Memory B cell (primary cell): Measurements from ENCODE around the gene MS4A18.
"Not testable (repeated sequence)": the region's sequence is repeated elsewhere in the genome, so short reads cannot be mapped to it uniquely, and the experiment has no call there.

ENCODE experiments used
- ATAC-seq: fragments of 150-1000 bp; cut with Tn5 transposase; 2 replicates; pipeline ENCODE4 v1.10.0; 2021; ENCODE audit warnings: low read depth, mild to moderate bottlenecking, moderate library complexity
- DNase-seq, 2 donors: peaks; one replicate each; pipeline ENCODE4 v3.0.0; 2022; ENCODE audit warnings: low spot score in 2 of 2
- H3K27ac Mint-ChIP-seq: one replicate; pipeline ENCODE4 v1.8.0; 2022; ENCODE audit warnings: mild to moderate bottlenecking, moderate library complexity, mixed read lengths
- H3K27me3 Mint-ChIP-seq: one replicate; pipeline ENCODE4 v1.8.0; 2022; ENCODE audit warnings: mixed read lengths
- H3K36me3 Mint-ChIP-seq: one replicate; pipeline ENCODE4 v1.8.0; 2022; ENCODE audit warnings: mild to moderate bottlenecking, mixed read lengths
- H3K4me1 Mint-ChIP-seq: one replicate; pipeline ENCODE4 v1.8.0; 2022; ENCODE audit warnings: mixed read lengths
- H3K4me3 Mint-ChIP-seq: one replicate; pipeline ENCODE4 v1.8.0; 2022; ENCODE audit warnings: mild to moderate bottlenecking, moderate library complexity, mixed read lengths
- H3K9me3 Mint-ChIP-seq: one replicate; pipeline ENCODE4 v1.8.0; 2022; ENCODE audit warnings: mixed read lengths

MS4A18 gene

DNA sequence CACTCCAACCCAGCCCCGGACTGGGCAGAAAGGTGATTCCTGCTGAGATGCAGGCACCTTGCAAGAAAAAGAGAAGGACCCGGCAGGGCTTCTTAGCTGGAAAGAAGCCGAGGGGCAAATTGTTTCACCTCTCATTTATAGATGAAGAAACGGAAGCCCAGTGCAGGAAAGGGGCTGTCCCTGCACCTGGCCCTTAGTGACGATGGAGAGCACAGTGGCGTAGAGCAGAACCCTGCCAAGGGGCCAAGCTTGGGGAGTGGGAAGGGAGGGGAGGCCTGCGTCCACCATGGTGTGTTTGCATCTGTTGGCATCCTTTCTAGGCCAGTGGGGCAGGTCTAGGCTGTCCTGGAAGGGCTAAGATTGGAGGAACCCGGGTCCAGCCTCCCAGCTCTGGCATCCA, 24.3 kb downstream of the MS4A18 start:
- H3K27ac Mint-ChIP-seq, result no peak overlapping the region
- no peak for ATAC-seq
- no peak overlapping the region for H3K4me3 Mint-ChIP-seq
- DNase-seq, result no peak
- H3K27me3 Mint-ChIP-seq, result peaks cover 12% of the 10 kb centered on the region
- no peaks in the 10 kb centered on the region for H3K4me1 Mint-ChIP-seq
- H3K36me3 Mint-ChIP-seq, result peaks cover 2% of the 10 kb centered on the region
- H3K9me3 Mint-ChIP-seq, result no peaks in the 10 kb centered on the region

DNA sequence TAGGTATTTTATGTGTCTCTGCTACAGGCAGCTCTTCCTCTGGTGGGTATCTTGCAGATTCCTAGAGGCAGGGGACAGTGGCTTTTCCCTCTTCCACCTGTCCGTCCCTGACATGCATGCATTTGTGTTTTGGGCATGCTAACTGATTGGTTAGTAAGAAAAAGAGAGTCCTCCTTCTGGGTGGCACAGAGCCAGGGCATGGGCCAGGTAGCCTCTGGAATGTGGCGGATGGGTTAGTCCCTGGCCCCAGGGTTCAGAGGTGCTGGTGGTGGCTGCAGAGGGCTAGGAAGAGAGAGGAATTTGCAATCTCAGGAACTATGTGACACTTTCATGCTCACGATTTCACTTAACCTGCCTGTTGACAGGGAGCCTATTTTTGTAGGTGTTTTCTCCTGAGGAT, 26.4 kb downstream of the MS4A18 start:
- no peak for DNase-seq
- no peak for ATAC-seq
- no peaks in the 10 kb centered on the region for H3K4me1 Mint-ChIP-seq
- H3K27ac Mint-ChIP-seq, result no peak overlapping the region
- peaks cover 10% of the 10 kb centered on the region for H3K27me3 Mint-ChIP-seq
- no peaks in the 10 kb centered on the region for H3K36me3 Mint-ChIP-seq
- no peak overlapping the region for H3K4me3 Mint-ChIP-seq
- no peaks in the 10 kb centered on the region for H3K9me3 Mint-ChIP-seq

DNA sequence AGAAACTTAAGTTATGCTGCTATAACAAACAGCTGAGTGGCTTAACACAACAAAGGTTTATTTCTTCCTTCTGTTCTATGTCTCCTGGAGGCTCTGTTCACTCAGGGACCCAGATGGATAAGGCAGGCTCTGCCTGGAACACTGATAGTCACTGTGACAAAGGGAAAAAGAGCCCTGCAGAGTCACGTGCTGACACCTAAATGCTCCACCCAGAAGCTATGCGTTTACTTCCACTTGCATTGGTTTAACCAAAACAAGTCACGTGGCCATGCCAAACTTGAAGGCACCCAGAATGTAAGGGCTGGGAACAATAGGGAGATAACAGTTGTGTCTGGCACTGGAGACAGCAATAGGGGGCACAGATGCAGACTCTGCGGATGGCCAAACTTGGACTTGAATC, 28.8 kb downstream of the MS4A18 start:
- Mint-ChIP-seq H3K4me1 (peaks cover 3% of the 10 kb centered on the region), H3K27ac (no peak overlapping the region), H3K27me3 (peaks cover 7% of the 10 kb centered on the region), H3K9me3 (no peaks in the 10 kb centered on the region), H3K36me3 (no peaks in the 10 kb centered on the region), H3K4me3 (no peak overlapping the region)
- no peak for DNase-seq
- no peak for ATAC-seq

DNA sequence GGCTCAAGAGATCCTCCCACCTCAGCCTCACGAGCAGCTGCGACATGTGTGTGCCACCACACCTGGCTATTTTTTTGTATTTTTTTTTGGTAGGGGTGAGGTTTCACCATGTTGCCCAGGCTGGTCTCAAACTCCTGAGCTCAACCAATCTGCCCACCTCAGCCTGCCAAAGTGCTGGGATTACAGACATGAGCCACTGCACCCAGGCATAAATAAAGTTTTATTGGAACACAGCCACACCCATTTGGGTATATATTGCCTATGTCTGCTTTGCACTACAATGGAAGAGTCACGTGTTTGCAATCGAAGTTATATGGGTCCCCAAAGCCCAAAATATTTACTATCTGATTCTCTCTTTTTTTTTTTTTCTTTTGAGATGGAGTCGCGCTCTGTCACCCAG, 30.4 kb downstream of the MS4A18 start:
- no peak overlapping the region for H3K4me3 Mint-ChIP-seq
- H3K9me3 Mint-ChIP-seq, result no peaks in the 10 kb centered on the region
- H3K27ac Mint-ChIP-seq, result no peak overlapping the region
- H3K4me1 Mint-ChIP-seq, result peaks cover 12% of the 10 kb centered on the region
- no peak for DNase-seq
- peaks cover 8% of the 10 kb centered on the region for H3K27me3 Mint-ChIP-seq
- no peaks in the 10 kb centered on the region for H3K36me3 Mint-ChIP-seq
- ATAC-seq, result no peak

DNA sequence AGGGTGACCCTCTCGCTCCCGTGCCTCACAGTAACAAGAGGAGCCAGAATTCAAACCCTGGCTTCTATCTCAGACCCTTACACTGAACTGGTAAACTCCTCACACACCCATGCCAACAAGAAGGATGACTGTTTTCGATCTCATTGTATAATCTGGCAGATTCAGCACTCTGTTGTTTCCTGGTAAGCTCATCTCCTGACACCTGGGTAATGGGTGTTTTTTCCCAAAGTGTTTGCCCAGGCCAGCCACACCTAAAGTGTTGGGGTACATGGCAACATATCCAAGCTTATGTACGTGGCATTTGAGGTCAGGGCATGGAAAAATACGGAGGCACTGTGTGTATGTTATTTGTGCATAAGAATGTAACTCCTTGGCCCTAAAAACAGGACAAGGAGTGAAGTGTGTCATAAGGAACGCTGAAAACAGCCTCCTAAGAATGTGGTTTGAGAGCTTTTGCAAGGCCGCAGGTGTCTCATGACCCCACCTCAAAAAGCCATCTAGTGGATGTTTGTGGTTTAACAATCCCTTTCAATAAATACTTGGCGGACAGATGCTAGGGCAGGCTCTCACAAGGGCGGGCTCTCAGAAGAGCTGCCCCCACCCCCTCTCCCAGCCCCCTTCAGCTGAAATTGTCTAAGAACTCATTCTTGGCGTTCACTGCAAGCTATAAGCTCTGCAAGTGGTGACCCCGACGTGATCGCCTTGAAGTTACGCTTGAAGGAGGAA, 31.9 kb downstream of the MS4A18 start, which contains the start of gene MS4A15:
Gene MS4A15, plus strand, starts transcription at position 561 of the 726 bp plus-strand sequence. CDS start 6,867 bp downstream, outside the sequence.
- no peaks in the 10 kb centered on the region for H3K36me3 Mint-ChIP-seq
- no peak for DNase-seq
- no peak within 1 kb of the TSS for H3K27ac Mint-ChIP-seq
- H3K4me1 Mint-ChIP-seq, result peaks cover 17% of the 10 kb centered on the region
- peaks cover 10% of the 10 kb centered on the region for H3K27me3 Mint-ChIP-seq
- H3K4me3 Mint-ChIP-seq, result no peak within 1 kb of the TSS
- no peaks in the 10 kb centered on the region for H3K9me3 Mint-ChIP-seq
- ATAC-seq, result peak; percentile 60

DNA sequence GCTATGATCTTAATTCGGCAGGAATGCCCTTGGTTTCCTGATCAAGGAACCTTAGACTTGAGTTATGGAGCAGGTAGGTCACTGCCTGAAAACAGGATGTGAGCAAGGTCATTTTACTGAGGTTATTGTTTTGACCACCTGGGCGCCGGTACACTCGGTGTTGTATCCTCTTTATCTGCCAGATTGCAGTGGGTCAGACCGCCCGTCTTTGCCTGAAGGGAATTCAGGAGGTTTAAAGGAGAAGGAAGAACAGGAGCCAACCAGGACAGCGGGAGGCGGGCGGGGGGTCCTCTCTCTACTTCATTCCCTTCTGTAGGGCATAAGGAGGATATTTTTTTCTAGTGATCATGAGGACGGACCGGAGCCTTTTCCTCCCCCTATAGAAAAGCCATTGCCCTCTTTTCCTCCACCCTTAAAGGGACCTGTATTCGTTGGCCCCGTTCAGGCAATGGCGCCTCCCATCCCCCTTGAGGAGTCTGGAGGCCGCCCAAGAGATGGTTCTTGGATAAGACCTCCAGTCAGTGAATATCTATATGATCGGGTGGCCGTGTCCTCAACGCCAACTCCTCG, 32.8 kb downstream of the MS4A18 start:
- Mint-ChIP-seq H3K27ac (no peak overlapping the region), H3K27me3 (peaks cover 10% of the 10 kb centered on the region), H3K4me1 (peaks cover 20% of the 10 kb centered on the region), H3K36me3 (no peaks in the 10 kb centered on the region), H3K9me3 (no peaks in the 10 kb centered on the region), H3K4me3 (no peak overlapping the region)
- ATAC-seq (no peak), DNase-seq (no peak)

DNA sequence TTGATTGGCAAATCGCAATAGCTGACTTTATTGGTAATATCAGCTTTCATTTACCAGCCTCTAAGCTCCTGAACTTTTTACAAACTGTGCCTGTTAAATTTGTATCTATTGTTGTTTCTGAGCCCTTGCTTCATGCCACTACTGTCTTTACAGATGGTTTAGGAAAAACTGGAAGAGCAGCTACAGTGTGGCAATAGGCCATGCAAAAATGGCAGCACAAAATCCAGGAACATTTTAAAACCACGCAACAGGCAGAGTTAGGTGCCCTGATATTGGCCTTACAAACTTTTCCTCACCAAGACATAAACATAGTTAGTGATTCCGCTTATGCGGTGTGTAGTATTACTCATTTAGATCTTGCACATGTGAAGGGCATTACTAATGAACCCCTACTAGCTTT, 34.2 kb downstream of the MS4A18 start:
- DNase-seq, H3K36me3 Mint-ChIP-seq, ATAC-seq, H3K27ac Mint-ChIP-seq, H3K4me3 Mint-ChIP-seq, H3K27me3 Mint-ChIP-seq, H3K9me3 Mint-ChIP-seq: not testable (repeated sequence)
- H3K4me1 Mint-ChIP-seq, result peaks cover 30% of the 10 kb centered on the region

DNA sequence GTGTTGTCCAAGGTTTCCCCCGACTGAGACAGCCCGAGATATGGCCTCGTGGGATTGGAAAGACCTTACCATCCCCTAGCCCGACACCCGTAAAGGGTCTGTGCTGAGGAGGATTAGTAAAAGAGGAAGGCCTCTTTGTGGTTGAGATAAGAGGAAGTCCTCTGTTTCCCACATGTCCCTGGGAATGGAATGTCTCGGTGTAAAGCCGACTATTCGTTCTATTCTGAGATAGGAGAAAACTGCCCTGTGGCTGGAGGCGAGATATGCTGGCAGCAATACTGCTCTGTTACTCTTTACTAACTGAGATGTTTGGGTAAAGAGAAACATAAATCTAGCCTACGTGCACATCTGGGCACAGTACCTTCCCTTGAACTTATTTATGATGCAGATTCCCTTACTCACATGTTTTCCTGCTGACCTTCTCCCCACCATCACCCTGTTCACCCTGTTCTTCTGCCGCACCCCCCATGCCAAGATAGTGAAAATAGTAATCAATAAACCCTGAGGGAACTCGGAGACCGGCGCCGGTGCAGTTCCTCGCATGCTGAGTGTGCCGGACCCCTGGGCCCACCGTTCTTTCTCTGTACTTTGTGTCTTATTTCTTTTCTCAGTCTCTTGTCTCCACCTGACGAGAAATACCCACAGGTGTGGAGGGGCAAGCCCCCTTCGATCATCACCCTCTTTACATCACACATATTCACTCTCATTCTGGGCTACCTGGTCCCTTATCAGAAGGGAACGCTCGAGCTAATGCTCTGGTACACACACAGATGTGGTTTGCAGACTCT, 35.1 kb downstream of the MS4A18 start:
- H3K27ac Mint-ChIP-seq, H3K9me3 Mint-ChIP-seq, H3K4me3 Mint-ChIP-seq, H3K36me3 Mint-ChIP-seq, DNase-seq, ATAC-seq: not testable (repeated sequence)
- Mint-ChIP-seq H3K27me3 (peaks cover 18% of the 10 kb centered on the region), H3K4me1 (peaks cover 32% of the 10 kb centered on the region)

DNA sequence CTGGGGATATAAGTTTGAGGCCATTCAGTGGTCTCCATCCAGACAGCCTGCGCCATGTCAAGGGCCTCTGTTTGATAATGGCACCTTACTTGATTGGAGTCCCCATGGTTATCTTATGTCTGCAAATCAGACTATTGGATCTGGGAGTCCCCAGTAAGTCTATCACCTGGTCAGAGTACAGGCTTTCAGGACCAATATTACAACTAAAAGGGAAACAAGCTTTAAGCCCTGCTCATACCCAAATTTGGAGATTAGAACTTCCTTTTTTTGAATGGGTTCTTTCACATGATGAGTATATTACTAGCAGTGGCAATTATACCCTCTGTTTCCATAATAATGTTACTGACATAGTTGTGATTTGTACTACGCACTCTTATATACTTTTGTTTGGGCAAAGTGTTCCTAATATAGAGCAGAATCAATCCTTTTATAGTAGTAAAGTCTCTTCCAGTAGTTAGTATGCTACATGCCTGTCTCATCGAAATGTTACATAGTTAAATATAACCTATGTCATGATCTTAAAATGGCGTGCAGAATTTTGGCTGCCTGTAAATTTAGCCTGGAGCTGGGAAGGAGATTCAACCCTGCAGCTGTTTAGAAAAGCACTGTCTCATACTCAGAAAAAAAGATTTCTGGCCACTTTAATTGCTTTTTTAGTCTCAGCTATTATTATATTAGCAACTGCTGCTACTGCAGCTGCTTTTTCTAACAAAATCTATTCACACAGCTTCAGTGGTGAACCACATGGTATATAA, 37.1 kb downstream of the MS4A18 start:
- H3K4me1 Mint-ChIP-seq, result peaks cover 29% of the 10 kb centered on the region
- no peak overlapping the region for H3K27ac Mint-ChIP-seq
- ATAC-seq (peak; percentile 24), DNase-seq (no peak)
- no peaks in the 10 kb centered on the region for H3K9me3 Mint-ChIP-seq
- H3K36me3 Mint-ChIP-seq, result no peaks in the 10 kb centered on the region
- H3K27me3 Mint-ChIP-seq, result peaks cover 23% of the 10 kb centered on the region
- no peak overlapping the region for H3K4me3 Mint-ChIP-seq

DNA sequence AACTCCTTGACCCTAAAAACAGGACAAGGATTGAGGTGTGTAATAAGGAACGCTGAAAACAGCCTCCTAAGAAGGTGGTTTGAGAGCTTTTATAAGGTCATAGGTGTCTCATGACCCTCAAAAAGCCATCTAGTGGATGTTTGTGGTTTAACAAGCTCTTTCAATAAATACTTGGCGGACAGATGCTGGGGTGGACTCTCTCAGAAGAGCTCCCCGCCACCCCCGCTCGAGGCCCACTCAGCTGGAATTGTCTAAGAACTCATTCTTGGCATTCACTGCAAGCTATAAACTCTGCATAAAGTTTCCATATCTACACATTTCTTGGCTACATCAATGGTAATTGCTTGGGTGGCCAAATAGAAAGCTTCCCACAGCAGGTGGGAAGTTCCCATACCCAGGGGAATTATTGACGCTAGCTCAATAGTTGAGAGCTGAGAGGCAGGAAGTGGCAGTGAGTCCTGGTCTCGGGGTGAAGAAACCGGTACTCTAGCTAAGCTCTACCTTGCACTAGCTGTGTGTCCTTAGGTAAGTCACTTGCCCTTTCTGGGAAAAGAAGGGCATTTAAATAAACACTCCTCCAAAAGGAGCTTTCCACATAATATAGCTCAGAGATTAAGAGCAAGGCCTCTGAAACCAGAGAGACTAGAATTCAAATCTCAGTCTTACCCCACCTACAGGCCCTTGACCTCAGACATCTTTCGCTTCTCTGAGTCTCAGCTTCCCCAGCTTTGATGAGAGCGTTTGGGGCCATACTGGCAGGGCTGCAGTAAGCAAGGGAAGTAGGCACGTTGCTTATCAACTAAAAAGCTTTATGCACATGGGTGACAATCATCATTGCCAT, 38.6 kb downstream of the MS4A18 start:
- peak in 1 of 2 donors; percentile 60 for DNase-seq
- no peaks in the 10 kb centered on the region for H3K9me3 Mint-ChIP-seq

DNA sequence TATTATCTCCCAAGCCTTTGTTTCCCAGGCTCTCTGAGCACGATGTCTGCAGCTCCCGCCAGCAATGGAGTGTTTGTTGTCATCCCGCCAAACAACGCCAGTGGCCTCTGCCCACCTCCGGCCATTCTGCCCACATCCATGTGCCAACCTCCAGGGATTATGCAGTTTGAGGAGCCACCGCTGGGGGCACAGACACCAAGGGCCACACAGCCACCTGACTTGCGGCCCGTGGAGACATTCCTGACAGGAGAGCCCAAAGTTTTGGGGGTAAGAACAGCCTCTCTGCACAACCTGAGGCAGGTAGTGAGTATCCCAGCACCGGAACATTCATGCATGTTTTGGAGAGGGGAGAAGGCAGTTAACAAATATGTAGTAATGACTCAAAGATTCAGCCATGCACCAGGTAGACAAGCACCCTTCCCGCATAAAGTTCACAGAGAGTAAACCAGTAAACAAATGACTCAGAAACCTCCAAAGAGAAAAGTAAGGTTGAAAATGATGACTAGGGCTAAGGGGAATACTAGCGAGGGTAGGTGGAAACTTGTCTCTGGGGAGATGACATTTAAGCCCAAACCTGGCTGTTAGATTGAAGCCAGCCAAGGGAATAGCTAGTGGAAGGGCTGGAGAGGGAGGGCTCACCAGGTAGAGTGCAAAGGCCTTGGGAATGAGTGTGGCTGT, 39.3 kb downstream of the MS4A18 start:
- no peak for ATAC-seq
- Mint-ChIP-seq H3K4me3 (no peak overlapping the region), H3K36me3 (no peaks in the 10 kb centered on the region), H3K27ac (peak overlapping the region; percentile 3), H3K27me3 (peaks cover 31% of the 10 kb centered on the region), H3K9me3 (no peaks in the 10 kb centered on the region), H3K4me1 (peaks cover 32% of the 10 kb centered on the region)
- no peak for DNase-seq

More for the DNA sequence above, 38.6 kb downstream of the MS4A18 start:
- H3K4me1 Mint-ChIP-seq, result peaks cover 32% of the 10 kb centered on the region
- peak; percentile 89 for ATAC-seq
- no peaks in the 10 kb centered on the region for H3K36me3 Mint-ChIP-seq
- H3K4me3 Mint-ChIP-seq, result peak overlapping the region; percentile 29
- H3K27ac Mint-ChIP-seq, result peak overlapping the region; percentile 41
- H3K27me3 Mint-ChIP-seq, result peaks cover 25% of the 10 kb centered on the region

DNA sequence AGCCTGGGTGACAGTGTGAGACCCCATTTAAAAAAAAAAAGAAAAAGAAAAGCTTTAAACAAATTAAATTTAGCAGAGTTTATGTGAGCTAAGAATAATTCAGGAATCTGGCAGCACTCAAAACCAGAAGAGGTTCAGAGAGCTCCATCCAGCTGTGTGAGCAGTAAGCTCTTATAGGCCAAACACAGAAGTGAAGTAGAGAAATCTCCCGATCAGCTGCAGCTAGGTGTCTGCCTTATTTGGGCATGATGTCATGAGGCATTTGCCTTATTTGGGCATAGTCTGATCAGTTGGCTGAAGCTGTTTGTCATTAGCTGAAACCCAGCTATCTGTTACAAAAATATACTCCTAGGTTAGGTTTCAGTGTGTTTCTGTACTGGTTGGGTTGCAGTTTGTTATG, 40.4 kb downstream of the MS4A18 start:
- ATAC-seq (no peak), DNase-seq (no peak)
- Mint-ChIP-seq H3K36me3 (no peaks in the 10 kb centered on the region), H3K9me3 (no peaks in the 10 kb centered on the region), H3K4me1 (peaks cover 23% of the 10 kb centered on the region), H3K27me3 (peaks cover 32% of the 10 kb centered on the region), H3K27ac (no peak overlapping the region), H3K4me3 (no peak overlapping the region)

DNA sequence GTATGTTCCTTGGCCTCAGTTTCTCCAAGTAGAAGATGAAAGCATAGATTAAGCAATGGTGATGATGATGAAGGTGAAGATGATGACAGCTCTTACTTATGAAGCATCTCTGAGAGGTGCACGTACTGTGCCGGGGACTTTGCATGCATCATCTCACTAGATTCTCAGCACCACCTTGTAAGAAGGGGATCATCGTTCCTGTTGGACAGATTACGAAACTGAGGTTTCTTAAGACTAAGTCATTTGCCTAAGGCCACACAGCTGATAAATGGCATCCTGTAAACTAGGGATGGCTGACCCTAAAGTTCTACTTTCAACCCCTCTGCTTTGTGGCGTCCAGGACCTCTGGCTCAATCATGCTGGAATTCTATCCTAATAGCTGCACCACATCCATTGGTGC, 40.8 kb downstream of the MS4A18 start:
- no peaks in the 10 kb centered on the region for H3K9me3 Mint-ChIP-seq
- DNase-seq (no peak), ATAC-seq (no peak)
- H3K4me1 Mint-ChIP-seq, result peaks cover 21% of the 10 kb centered on the region
- no peaks in the 10 kb centered on the region for H3K36me3 Mint-ChIP-seq
- H3K27me3 Mint-ChIP-seq, result peaks cover 28% of the 10 kb centered on the region
- no peak overlapping the region for H3K4me3 Mint-ChIP-seq
- H3K27ac Mint-ChIP-seq, result no peak overlapping the region
